ENCODE data around the gene CAMK2D. TPM values are rescaled to one million over a fixed set of nuclear protein-coding genes. Genes with fewer than 3 reads are reported as not detected.
A peak's percentile ranks its signal among the peaks of the same experiment; 100 is the strongest.

The CAMK2D gene
- total RNA-seq, 2 donors from 2014 or later = 69.5 to 109 TPM

DNA sequence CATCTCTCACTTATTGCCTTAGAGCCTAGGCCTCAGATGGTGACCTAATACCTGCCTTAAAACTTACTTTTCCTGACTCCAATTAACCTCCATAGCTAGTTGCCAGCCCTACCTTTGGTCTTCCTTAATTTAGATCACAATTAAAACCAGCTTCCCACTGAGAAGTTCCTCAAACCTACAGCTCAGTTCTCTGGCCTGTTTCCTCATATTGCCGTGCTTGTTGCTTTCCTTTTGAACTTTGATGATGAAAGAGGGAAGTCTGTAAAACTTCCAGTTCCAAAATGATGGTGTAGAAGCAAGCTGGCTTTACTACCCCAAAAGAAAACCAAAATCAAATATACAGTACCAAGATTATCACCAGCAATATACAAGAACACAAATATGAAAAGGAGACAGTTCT is 28.9 kb upstream of the CAMK2D start:
- H3K27ac ChIP-seq = no peak overlapping the region
- no peaks in the 10 kb centered on the region for H3K36me3 ChIP-seq
- intact Hi-C loops (cut with DNase I) = no loop called here
- DNase-seq = no peak
- no peak overlapping the region for H3K4me3 ChIP-seq
- H3K9ac ChIP-seq (ENCODE audit: low read depth in 2 of 2, low read length in 2 of 2) = no peak overlapping the region
- H3K9me3 ChIP-seq = no peaks in the 10 kb centered on the region
- TF ChIP-seq, protein P1, sequence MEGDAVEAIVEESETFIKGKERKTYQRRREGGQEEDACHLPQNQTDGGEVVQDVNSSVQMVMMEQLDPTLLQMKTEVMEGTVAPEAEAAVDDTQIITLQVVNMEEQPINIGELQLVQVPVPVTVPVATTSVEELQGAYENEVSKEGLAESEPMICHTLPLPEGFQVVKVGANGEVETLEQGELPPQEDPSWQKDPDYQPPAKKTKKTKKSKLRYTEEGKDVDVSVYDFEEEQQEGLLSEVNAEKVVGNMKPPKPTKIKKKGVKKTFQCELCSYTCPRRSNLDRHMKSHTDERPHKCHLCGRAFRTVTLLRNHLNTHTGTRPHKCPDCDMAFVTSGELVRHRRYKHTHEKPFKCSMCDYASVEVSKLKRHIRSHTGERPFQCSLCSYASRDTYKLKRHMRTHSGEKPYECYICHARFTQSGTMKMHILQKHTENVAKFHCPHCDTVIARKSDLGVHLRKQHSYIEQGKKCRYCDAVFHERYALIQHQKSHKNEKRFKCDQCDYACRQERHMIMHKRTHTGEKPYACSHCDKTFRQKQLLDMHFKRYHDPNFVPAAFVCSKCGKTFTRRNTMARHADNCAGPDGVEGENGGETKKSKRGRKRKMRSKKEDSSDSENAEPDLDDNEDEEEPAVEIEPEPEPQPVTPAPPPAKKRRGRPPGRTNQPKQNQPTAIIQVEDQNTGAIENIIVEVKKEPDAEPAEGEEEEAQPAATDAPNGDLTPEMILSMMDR (IDR thresholded peaks at IDR 0.05) = no peak
- no peaks in the 10 kb centered on the region for H3K27me3 ChIP-seq
- no peaks in the 10 kb centered on the region for H3K4me1 ChIP-seq

DNA sequence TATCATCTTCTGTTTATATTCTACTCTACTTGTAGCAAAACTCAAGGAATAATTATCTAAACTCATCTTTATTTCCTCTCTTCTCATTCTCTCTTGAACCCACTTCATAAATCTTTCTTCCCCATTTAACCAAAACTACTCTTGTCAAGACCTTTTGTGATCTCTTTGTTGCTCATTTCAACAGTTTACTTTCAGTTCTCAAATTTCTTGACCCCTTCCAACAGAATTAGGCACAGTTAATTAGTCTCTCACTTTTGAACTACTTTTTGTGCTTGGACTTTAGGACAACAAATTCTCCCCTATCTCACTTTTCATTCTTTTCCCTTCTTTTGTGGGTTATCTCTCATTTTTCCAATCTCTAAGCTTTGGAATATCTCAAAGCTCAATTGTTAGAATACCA is 27.4 kb upstream of the CAMK2D start:
- no peaks in the 10 kb centered on the region for H3K36me3 ChIP-seq
- no peak overlapping the region for H3K4me3 ChIP-seq
- no peak for DNase-seq
- H3K27me3 ChIP-seq = no peaks in the 10 kb centered on the region
- intact Hi-C loops (cut with DNase I) = loop anchor here (10.0 kb wide), 2 partner anchors 106 to 596 kb away; no protein-coding TSS in a partner anchor
- no peaks in the 10 kb centered on the region for H3K4me1 ChIP-seq
- H3K27ac ChIP-seq = no peak overlapping the region
- TF ChIP-seq, protein P1 (IDR thresholded peaks at IDR 0.05) = no peak
- H3K9ac ChIP-seq (ENCODE audit: low read depth in 2 of 2, low read length in 2 of 2) = no peak overlapping the region
- H3K9me3 ChIP-seq = no peaks in the 10 kb centered on the region

DNA sequence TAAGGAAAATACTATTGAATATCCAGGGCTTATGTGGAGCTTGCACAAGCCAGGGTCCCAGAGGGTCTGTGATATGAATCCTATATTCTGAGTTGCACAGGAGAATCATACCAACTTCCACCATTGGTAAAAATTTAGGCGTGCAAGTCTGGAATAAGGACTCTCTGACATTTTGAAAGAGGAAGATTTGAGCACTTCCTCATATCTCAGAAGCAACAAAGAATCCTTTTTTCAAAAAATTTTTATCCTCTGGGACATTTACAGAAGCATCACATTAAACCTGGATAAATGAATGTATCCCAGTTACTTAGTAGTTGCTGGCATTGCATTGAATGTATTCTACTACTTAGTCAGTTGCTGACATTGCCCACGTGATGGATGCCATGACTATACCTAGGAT is 24.2 kb upstream of the CAMK2D start:
- Histone ChIP-seq H3K9ac (ENCODE audit: low read depth in 2 of 2, low read length in 2 of 2) (no peak overlapping the region), H3K27me3 (no peaks in the 10 kb centered on the region), H3K4me3 (no peak overlapping the region), H3K4me1 (no peaks in the 10 kb centered on the region), H3K36me3 (no peaks in the 10 kb centered on the region), H3K9me3 (no peaks in the 10 kb centered on the region), H3K27ac (no peak overlapping the region)
- intact Hi-C loops (cut with DNase I) = loop anchor here (10.0 kb wide), 2 partner anchors 109 to 599 kb away; no protein-coding TSS in a partner anchor
- TF ChIP-seq, protein P1 (IDR thresholded peaks at IDR 0.05) = no peak
- no peak for DNase-seq

DNA sequence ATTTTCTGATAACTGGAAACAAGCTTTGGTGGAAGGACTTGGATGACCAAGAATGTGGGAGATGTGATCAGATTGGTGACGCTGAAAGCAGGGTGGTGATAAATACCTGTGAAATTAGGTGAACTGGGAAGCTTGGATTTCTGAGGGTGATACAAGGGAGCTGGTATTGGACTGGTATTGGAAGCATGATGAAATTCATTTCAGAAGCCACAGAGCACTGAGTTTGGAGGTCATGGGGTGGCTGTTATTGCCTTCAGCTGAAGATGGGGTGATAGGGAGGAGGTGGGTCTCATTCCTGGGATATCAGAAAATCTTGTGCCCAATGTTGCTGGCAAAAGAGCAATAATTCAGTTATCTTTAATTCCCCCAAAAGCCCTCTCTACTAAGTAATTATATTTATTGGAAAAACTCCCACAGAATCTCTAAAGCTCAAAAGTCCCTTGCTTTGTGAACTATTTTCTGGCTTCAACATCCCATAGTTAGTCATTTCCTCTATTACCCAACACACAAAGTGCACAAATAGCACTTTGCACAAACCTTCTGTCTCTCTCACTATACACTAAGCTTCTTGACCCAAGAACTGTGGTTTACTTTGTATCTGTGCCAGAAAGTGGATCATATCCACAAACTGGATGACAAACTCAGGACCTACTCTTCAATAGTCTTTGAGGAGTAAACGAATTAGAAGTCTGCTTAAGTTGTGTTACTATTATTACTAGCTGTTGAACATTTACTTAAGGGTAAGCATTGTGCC is 23.1 kb upstream of the CAMK2D start:
- peak overlapping the region; percentile 8 for H3K27ac ChIP-seq

DNA sequence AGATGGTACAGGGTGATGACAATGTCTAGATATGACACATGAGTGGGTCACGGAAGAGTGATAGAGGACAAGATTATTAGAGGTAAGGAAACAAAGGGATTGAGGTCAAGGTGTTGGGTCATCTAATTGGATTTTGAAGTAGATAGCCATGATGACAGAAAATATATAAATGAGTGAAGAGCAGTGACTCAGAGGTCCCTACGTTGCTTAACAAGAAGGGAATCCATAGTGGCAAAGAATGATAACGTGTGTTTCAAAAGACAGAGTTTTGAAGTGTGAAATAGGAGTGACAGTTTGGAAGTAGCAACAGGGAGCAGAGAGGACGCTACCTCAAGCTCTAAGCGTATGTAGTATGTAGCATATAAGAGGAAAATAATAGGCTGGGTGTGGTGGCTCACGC is 22.2 kb upstream of the CAMK2D start:
- Histone ChIP-seq H3K36me3 (no peaks in the 10 kb centered on the region), H3K9ac (ENCODE audit: low read depth in 2 of 2, low read length in 2 of 2) (no peak overlapping the region), H3K4me3 (no peak overlapping the region), H3K27me3 (no peaks in the 10 kb centered on the region), H3K4me1 (no peaks in the 10 kb centered on the region), H3K27ac (no peak overlapping the region), H3K9me3 (no peaks in the 10 kb centered on the region)
- intact Hi-C loops (cut with DNase I) = loop anchor here (10.0 kb wide), 2 partner anchors 111 to 601 kb away; no protein-coding TSS in a partner anchor
- TF ChIP-seq, protein P1 (IDR thresholded peaks at IDR 0.05) = no peak
- DNase-seq = no peak

More for the DNA sequence above, 23.1 kb upstream of the CAMK2D start:
- DNase-seq = no peak
- Histone ChIP-seq H3K9me3 (no peaks in the 10 kb centered on the region), H3K4me1 (no peaks in the 10 kb centered on the region), H3K4me3 (no peak overlapping the region), H3K27me3 (no peaks in the 10 kb centered on the region), H3K9ac (ENCODE audit: low read depth in 2 of 2, low read length in 2 of 2) (no peak overlapping the region), H3K36me3 (no peaks in the 10 kb centered on the region)
- intact Hi-C loops (cut with DNase I) = loop anchor here (10.0 kb wide), 2 partner anchors 110 to 600 kb away; no protein-coding TSS in a partner anchor
- TF ChIP-seq, protein P1 (IDR thresholded peaks at IDR 0.05) = no peak

Measured in colonic mucosa (tissue), 4 donors.